ENCODE data around the gene C1QTNF12.
"Not testable (repeated sequence)": the region's sequence is repeated elsewhere in the genome, so short reads cannot be mapped to it uniquely, and the experiment has no call there.

The C1QTNF12 gene

DNA sequence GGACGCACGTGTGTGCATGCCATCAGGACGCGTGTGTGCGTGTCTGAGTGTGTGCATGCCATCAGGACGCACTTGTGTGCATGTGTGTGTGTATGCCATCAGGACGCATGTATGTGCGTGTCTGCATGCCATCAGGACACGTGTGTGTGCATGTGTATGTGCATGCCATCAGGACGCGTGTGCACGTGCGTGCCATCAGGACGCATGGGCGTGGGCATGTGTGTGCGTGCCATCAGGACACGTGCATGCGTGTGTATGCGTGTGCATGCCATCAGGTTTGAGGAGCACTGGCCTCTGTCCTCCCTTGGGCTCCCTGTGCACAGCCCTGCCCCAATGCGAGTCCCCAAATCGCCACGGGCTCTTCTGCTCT lies 12.6 kb upstream of the C1QTNF12 start:
- DNase-seq = no peak

DNA sequence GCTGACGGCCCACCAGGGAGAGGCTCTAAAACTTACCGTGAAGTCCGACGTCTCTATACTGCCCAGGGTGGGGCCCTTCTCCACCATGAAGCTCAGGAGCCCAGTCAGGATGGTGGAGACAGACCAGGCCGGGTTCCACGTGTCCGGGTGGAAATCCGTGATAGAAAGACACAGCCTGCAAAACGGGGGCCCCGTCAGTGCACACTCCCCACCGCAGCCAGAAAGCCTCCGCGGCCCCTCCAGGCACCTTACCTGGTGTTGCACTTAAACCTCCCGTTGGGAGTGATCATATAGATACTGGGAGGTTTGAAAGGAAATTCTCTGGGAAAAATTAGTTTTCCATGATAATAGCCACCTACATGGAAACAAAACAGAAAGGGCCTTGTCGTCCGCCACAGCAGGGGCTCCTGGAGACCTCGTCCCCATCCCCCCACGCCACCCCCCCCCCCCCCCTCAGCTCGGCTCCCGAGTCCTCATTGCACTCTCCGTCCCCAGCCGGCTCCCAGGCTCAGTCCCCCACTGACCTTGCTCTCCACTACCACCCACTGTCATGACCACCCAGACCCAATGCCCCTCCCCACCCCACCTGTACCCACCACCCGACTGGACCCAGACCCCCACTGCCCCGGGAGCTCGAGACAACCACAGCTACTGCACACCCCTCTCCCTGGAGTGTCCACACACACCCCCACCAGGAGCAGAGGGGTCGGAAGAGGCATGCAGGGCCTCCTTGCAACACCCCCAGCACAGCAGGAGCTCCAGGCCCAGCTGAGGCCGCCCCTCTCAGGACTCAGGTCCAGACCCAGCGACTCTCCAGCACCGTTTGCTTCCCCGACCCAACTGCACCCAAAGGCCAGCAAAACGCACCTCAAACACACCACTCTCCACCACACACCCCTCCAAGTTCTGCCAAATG lies 10.7 kb upstream of the C1QTNF12 start:
- no peak for DNase-seq

DNA sequence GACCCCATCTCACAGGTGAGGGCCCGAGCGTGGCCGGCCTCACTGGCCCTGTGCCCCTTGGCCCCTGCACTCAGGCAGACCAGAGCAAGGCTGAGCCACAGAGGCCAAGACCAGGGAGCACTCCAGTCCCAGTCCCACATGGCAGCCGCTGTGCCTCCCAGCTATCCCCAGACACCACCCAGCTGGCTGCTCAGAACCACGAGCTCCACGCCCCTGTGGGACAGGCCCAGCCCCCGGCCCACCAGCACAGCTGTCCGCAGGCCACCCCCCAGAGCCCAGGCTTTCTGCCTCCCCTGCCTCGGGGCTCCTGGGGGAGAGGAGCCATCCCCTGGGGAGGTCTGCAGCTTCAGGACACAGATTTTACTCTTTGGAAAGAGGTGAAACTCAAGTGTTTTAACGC lies 9.1 kb upstream of the C1QTNF12 start:
- DNase-seq = no peak

DNA sequence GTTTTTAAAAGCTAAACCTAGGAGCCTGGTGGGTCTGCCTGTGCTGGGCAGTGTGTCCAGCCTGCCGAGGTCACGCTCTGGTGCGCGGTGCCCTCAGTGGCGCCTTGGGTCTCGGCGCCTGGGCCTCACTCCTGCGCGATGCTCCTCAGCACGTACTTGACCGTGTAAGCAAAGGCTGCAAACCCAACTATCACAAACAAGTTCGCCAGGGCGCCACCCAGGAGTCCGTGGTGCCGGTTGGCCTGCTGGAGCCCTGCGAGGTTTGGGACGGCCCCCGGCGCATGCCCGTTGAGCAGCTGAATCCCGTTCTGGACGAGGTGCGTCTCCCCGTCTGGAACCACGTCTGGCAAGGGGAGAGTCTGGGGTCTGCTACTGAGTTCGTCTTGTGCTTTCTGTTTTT lies 8.6 kb upstream of the C1QTNF12 start:
- no peak for DNase-seq

DNA sequence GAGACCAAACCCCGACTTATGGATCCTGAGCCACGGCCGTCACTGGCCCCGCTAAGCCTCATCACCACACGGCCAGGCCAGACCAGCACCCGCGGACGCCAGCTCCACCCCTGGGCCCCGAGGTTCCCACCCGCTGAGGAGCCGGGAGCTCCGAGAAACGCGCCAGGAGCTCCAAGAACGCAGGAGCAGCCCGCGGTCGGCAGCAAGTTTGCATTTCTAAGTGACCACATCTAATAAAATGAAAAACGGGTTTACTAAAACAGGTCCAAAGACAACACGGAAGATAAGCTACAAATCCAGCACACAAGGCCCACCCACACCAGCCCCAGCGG lies 8.1 kb upstream of the C1QTNF12 start:
- no peak for DNase-seq

DNA sequence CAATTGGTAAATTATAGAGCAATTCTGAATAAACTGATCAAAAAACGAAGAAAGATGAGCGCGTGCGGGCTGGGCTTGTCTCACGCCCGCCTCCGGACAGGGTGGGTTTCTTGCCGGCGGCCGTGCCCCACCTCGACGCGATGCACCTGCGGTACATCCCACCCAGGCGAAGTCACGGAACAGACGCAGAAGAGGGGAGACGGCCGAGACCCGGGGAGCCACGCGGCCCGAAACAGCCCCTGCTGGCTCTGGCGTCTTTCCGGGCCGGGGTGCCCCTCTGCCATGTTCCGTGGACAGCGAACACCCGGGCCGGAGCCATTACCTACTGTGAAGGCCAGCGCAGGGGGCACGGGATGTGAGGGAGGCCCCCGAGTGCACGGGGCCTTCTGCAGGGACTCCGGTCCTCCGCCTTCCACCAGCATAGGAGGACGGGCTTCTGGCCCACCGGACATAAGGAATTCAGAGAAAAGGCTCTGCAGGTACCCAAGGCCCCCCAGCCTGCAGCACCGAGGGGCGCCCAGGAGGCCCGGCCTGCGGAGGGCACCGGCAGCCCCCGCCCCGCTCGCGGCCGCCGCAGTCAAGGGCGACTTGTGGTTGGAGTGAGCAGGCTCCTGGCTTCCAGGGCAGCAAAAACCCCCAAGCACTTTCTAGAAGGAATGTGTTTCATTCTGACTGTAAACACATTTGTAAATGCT lies 7.6 kb upstream of the C1QTNF12 start:
- DNase-seq = no peak

DNA sequence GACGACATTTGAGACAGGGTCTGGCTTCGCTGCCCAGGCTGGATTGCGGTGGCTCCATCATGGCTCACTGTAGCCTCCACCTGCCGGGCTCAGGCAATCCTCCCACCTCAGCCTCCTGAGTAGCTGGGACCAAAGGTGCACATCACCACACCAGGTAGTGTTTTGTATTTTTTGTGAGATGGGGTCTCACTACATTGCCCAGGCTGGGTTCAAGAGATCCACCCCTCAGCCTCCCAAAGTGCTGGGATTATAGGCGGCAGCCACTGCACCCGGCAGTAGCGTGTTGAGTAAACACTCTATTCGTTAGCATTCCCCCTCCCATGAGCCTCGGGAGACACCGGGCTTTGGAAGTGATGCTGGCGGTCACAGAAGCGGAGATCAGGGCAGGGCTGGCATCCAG lies 6.8 kb upstream of the C1QTNF12 start:
- DNase-seq = no peak

DNA sequence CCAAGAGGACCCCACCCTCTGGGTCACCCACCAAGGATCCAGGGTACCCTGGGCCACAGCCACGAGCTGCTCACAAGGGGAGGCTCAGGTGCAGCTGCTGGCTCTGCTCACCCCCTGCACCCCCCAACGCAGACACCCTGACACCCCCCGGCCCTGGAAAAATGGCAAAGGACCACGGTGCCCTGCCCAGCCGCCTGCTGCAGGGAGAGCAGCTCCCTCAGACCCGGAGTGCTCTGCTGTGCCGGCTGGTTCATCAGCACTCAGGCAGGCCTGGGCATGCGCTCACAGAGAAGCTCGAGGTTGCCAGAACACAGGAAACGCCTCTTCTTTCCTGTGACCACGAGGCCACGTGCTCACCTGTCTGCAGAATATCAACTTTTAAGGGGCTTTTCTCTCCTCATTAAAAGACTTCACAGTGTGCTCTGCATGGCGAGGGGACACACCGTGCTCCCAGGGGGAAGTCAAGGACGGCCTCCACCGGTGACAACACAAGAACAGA lies 4.3 kb upstream of the C1QTNF12 start:
- peak; percentile 22 for DNase-seq

DNA sequence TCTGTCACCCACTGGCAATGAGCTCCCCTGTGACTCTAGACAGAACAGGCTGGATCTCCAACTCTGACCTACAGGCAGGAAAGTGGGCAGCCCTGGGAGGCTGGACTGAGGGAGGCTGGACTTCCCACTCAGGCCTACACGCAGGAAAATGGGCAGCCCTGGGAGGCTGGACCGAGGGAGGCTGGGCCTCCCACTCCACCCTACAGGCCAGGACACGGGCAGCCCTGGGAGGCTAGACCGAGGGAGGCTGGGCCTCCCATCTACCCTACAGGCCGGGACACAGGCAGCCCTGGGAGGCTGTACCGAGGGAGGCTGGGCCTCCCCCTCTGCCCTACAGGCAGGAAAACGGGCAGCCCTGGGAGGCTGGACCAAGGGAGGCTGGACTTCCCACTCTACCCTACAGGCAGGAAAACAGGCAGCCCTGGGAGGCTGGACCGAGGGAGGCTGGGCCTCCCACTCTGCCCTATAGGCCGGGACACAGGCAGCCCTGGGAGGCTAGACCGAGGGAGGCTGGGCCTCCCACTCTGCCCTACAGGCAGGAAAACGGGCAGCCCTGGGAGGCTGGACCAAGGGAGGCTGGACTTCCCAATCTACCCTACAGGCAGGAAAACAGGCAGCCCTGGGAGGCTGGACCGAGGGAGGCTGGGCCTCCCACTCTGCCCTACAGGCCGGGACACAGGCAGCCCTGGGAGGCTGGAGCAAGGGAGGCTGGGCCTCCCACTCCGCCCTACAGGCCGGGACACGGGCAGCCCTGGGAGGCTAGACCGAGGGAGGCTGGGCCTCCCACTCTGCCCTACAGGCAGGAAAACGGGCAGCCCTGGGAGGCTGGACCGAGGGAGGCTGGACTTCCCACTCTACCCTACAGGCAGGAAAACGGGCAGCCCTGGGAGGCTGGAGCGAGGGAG lies 1.7 kb upstream of the C1QTNF12 start:
- DNase-seq = not testable (repeated sequence)

DNA sequence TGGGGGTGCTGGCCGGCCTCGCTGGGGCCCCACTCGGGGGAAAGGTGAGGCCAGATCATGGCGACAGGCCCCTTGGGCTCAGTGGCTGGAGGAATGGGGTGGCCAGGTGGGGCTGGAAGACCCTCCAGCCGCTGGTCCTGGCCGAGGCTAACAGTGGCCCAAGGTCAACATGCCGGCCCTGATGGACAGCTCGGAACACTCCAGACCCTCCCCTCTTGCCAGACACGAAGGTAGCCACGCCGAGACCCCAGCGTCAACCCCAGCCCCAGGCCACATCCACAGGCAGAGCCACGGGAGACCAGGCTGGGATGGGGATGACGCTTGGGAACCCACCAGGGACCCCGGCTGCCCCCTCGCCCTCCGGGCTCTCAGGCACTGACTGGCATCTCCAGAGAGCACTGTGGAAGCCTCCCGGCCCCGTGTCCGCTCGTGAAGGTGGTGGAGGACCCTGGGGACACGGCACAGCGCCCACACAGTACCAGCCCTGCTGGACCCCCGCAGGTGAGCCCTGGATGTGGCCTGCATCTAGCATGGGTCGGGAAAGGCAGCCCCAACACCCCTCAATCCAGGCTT lies 905 bp upstream of the C1QTNF12 start:
- DNase-seq = no peak

DNA sequence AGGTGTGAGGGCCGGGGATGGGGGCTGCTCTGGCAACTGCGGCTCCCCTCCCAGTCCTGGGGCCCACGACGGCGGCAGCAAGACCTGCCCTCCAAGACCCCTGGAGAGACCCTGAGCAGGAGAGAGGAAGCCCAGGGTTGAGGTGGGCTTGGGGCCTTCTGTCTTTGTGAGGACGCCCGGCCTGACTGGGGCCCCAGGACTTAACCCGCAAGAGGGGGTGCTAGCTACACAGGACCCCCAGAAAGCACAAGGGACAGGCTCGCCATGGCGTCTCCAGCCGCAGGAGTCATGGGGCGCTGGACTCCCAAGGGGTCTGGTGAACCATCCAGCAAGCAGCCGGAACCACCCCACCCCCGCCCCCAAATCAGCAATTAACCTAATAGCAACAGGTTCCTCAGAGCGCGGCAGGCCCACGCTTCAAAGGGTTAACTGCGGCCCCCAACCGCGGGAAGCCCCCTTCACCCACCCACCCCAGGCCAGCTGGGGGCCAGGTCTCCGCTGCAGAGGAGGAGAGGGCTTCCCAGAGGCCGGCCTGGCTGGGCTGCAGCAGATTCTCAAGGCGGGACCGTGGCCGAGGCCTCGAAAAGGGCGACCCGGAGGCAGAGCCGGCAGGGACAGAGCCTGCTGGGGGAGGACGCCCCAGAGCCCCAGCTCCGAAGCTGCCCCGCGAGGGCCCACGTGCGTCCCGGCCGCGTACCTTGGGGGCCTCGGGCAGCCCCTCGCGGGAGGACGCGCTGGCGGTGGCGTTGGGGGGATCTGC lies 525 bp downstream of the C1QTNF12 start:
- DNase-seq = no peak

DNA sequence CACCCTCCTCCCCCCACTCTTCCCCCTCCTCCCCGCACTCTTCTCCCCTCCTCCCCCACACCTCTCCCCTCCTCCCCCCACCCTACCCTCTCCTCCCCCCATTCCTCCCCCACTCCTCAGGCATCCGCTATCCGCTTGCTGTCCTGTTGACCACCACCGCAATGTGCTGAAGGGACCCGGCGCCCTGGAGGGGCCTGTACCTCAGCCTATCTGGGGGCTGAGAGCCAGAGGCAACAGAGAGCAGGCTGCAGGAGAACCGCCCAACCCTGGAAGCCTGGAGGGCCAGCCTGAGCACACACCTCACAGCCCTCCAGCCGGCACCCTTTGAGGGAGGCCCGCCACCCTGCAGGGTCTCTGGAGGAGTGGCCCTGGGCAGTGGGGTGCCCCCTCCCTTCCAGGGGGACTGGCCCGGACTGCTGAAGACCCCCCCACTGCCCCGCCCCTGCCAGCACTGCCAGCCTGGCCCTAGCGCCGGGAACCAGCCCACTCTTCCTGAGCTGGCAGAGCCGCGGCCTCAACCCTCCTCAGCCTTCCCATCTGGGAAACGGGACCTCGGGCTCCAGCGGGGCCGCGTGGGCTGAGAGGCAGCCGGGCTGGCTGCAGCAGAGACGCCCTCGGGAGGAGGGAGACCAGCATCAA lies 1.2 kb downstream of the C1QTNF12 start:
- no peak for DNase-seq

DNA sequence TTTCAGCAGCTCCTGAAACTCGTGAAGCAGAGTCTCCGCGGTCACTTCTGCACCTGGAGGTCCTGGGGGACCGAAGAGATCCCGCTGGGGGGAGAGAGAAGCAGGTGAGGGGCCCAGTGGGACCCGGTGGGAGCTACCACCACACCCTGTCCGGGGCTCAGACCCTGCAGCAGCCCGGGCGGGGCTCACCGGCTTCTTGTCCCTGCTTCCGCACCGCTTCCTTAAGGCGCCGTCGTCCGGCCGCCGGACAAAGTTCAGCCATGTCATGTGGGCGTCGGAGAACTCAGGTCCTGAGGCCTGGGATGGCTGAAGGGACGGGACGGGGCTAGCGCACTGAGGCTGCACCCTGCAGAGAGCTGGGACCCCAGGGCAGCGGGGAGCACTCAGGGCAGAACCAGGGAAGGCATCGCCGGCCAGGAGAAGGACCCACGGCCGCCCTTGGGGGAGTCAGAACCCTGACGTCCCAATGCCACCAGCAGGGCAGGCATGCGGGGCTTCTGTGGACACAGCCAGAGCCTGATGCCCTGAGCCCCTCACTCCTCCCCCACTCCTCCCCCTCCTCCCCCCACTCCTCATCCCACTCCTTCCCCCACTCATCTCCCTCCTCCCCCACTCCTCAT lies 2.2 kb downstream of the C1QTNF12 start:
- no peak for DNase-seq

DNA sequence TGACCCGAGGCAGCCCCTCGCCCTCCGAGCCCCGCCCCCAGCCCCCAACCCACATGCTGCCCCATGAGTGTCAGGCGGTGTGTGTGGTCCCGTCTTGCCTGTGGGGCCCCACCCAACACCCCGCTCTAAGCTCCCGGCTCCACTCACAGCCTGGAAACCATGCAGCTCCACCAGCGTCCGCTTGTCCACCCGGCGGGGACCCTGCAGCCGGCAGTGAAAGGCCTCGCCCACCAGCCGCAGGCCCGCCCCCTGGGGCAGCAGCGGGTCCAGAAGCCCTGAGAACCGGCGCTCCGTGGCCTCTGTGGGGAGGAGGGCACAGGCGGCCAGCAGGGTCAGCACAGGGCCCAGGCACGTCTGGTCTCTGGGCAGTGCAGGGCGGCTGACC lies 2.7 kb downstream of the C1QTNF12 start:
- no peak for DNase-seq

DNA sequence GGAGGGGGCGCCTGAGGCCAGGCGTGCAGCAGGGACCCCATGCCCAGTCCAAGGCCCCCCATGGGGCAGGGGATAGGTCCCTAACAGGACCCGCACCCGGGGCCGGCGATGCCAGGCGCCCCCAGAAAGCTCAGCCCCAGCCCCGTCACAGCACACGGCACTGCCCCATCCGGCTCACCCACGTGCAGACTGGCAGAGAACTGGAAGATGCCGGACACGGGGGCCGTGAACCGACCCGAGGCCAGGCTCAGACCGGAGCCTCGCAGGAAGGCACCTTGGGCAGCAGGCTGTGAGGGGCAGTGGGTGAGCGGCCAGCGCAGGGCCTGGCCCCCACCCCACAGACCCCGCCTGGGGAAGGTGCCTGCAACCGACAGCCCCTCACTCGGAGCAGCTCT lies 3.3 kb downstream of the C1QTNF12 start:
- no peak for DNase-seq

DNA sequence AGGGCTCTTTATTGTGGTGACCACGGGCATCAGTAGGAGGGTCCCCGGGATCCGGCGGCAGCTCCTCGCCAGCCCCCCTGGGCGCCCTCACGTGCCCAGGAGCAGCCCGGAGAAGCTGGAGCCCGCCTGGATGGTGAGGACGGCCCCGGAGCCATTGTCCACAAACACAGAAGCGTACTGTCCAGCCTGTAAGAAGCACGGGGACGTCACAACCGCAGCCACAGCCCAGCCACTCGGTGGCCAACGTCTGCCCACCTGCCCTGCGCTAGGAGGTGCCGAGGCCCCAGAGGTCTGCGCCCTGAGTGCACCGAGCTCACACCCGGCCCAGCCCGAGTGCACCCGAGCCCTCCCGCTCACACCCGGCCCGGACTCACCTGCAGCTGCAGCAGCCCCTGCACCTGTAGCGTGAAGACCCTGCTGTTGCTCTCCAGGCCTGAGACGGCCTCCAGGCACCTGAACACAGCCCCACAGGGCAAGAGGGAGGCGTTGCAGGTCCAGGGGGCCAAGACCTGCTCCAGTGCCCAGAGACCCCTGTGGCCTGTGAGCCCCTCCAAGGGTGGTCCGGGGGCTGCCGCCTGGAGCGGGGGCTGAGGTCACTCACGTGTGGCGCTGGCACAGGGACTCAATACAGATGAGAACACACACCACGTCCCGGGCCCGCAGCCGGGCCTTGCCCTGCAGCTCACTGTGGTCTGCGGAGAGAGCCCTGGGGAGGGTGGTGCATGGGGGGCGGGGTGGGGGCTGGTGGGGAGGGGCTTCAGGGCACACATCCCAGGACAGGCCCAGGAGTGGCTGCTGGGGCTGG lies 3.9 kb downstream of the C1QTNF12 start:
- DNase-seq = no peak

DNA sequence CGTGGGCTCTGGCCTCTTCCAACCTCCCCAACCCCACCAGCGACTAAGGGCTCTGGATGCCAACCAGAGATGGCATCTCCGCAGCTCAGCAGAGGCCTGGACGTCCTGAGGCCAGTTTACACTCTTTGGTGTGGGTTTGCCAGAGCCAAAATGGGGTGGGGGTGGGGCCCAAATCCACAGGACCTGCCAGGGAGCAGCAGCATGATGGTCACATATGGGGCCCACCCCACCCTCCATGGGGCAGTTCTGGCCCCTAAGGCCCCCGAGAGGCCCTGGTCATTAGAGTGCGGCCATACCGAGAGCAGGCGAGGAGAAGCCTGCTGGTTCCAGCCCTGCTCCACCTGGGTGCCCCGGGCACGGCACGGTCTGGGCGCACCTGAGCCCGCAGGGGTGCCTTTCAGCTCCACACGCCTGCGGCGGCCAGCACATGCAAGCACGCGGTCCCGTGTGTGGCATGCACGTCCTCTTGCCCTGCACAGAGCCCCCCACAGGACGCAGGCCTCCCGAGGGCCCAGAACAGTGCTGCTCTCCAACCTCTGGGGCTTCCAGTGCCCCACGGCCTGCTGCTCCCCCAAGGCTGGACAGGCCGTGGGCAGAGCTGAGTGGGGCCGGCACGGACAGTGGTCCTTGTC lies 4.8 kb downstream of the C1QTNF12 start:
- DNase-seq = no peak

DNA sequence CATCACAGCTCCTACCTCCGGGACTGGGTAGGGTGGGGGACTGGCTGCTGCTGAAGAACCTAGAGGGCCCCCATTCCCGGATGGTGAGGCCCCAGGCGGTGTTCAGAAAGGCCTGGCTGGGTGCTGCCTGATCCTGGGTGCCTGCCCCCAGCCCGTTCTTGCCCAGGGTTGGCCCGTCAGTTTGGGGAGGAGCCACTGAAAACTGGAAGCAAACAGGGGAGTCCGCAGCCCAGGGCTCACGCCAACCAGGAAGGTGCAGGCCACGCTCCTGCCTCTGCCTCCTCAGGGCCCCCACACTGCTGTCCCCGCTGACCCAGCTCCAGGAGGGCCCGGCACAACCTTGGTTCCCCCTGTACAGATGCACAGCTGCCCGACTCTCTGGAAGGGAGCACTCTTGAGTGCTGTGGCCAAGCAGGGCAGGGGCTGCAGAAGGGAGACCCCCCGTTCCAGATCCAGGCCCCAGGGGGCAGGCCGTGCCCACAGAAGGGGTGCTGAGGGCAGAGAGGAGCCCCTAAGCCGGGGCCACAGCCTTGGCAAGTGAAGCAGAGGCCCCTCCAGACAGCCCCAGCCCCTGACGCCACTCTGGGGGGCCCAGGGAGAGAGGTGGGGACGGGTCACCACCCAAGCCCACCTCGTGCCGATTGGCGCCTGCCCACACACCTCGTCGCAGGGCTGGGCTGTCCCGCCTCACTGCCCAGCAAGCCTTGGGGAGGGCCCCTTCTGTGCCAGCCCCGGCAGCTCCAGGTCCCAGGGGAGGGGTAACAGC lies 5.5 kb downstream of the C1QTNF12 start:
- DNase-seq = no peak

DNA sequence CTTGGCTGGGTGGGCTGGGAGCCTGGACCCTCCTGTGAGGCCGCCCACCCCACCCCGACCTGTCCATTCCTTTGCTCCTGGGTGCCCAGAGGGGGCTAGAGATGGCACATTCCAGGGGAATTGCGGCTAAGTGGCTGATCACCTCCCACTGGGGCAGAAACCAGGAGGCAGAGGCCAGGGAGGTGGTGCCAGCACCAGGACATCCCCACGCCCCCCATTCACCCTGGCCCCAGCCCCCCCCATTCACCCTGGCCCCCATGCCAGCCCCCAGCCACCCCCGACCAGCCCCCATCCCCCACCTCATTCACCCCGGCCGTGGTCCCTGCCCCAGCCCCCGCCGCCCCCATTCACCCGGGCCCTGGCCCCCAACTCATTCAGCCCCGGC lies 6.2 kb downstream of the C1QTNF12 start:
- no peak for DNase-seq
